B cell (primary cell): Measurements from ENCODE around the gene CILP. TPM values are rescaled to one million over a fixed set of nuclear protein-coding genes. Genes with fewer than 3 reads are reported as not detected.
"Not testable (repeated sequence)": the region's sequence is repeated elsewhere in the genome, so short reads cannot be mapped to it uniquely, and the experiment has no call there.

ENCODE experiments used
- ATAC-seq: fragments of 200-7000 bp; cut with Tn5 transposase; one replicate; pipeline ENCODE4 v1.10.0; 2021; ENCODE audit warnings: low read depth, mild to moderate bottlenecking, moderate number of reproducible peaks, moderate library complexity
- CTCF ChIA-PET: fragments of 350-600 bp; sonication (Branson Sonifier 250); formaldehyde crosslinking; loops from one replicate; lab custom pipeline; 2021; ENCODE audit warnings: antibody characterized with exemption, inconsistent platforms; lab: Charles Lee
- POLR2A ChIA-PET: fragments of 350-600 bp; sonication (Branson Sonifier 250); formaldehyde crosslinking; loops from one replicate; lab custom pipeline; 2021; ENCODE audit warnings: antibody characterized with exemption; lab: Charles Lee
- DNase-seq: peaks from one replicate; pipeline ENCODE4 v3.0.0; 2013
- H2AFZ ChIP-seq: 2 replicates; pipeline ENCODE4 v1.6.1; 2012; ENCODE audit warnings: mild to moderate bottlenecking, low read depth, low read length; ENCODE audit not compliant: insufficient read depth, poor library complexity, severe bottlenecking
- H3K27ac ChIP-seq, 2 donors: 1 replicate in 1 of 2; 2 replicates in 1 of 2; pipeline ENCODE4 v1.5.1; 2012 to 2013; ENCODE audit warnings: low read length in 2 of 2, mild to moderate bottlenecking in 2 of 2, moderate library complexity in 1 of 2
- H3K27me3 ChIP-seq, 4 experiments: fragments of 200-600 bp in 1 of 4; sonication (generic) in 1 of 4; replicated peaks in 1 of 4; 1 replicate in 2 of 4; 2 replicates in 2 of 4; pipeline versions ENCODE4 v1.6.1 to v1.7.0; 2013 to 2016; ENCODE audit warnings: low read length in 3 of 4, mild to moderate bottlenecking in 2 of 4, mixed read lengths in 1 of 4, moderate library complexity in 1 of 4; ENCODE audit not compliant: insufficient read depth in 4 of 4, control insufficient read depth in 3 of 4; ENCODE audit errors: control extremely low read depth in 1 of 4
- H3K36me3 ChIP-seq, 2 experiments: replicated peaks in 1 of 2; 1 replicate in 1 of 2; 2 replicates in 1 of 2; pipeline versions ENCODE4 v1.6.1 to v1.7.1; 2013; ENCODE audit warnings: low read length in 1 of 2; ENCODE audit not compliant: insufficient read depth in 2 of 2, control insufficient read depth in 1 of 2; ENCODE audit errors: control extremely low read depth in 1 of 2, extremely low read depth in 1 of 2
- H3K4me1 ChIP-seq, 2 donors: fragments of 200-600 bp in 1 of 2; sonication (generic) in 1 of 2; 1 replicate in 1 of 2; 2 replicates in 1 of 2; pipeline versions ENCODE4 v1.5.1 to v1.6.1; 2013 to 2017; ENCODE audit warnings: low read length in 2 of 2; ENCODE audit not compliant: control insufficient read depth in 2 of 2, insufficient read depth in 2 of 2
- H3K4me2 ChIP-seq: replicated peaks from 2 replicates; pipeline ENCODE3; 2012; ENCODE audit warnings: mild to moderate bottlenecking, low read depth, low read length; ENCODE audit not compliant: poor library complexity, severe bottlenecking
- H3K4me3 ChIP-seq, 5 experiments: fragments of 200-600 bp in 1 of 5; sonication (generic) in 1 of 5; 1 replicate in 3 of 5; 2 replicates in 2 of 5; pipeline versions ENCODE4 v1.5.1 to v1.7.0; 2011 to 2016; ENCODE audit warnings: low read length in 4 of 5, mild to moderate bottlenecking in 4 of 5, low read depth in 2 of 5, control low read depth in 1 of 5, moderate library complexity in 1 of 5; ENCODE audit not compliant: insufficient read depth in 1 of 5; ENCODE audit errors: control extremely low read depth in 1 of 5, extremely low read depth in 1 of 5
- H3K79me2 ChIP-seq: fragments of 200-600 bp; sonication (generic); one replicate; pipeline ENCODE4 v1.6.0; 2016; ENCODE audit warnings: low read length; ENCODE audit not compliant: control insufficient read depth, insufficient read depth
- H3K9ac ChIP-seq: fragments of 200-600 bp; sonication (generic); 2 replicates; pipeline ENCODE4 v1.6.1; 2017; ENCODE audit warnings: mild to moderate bottlenecking, low read length, moderate library complexity
- H3K9me3 ChIP-seq, 3 donors: one replicate each; pipeline versions ENCODE4 v1.6.1 to v1.7.1; 2013; ENCODE audit warnings: low read length in 2 of 3; ENCODE audit not compliant: control insufficient read depth in 2 of 3, insufficient read depth in 1 of 3; ENCODE audit errors: control extremely low read depth in 1 of 3
- H4K20me1 ChIP-seq: 2 replicates; pipeline ENCODE4 v1.6.0; 2012; ENCODE audit warnings: mild to moderate bottlenecking, low read length; ENCODE audit not compliant: insufficient read depth, control insufficient read depth, poor library complexity, severe bottlenecking
- H3K27ac Mint-ChIP-seq: one replicate; pipeline ENCODE4 v1.8.0; 2021; ENCODE audit warnings: mixed read lengths
- H3K27me3 Mint-ChIP-seq: one replicate; pipeline ENCODE4 v1.8.0; 2021; ENCODE audit warnings: mixed read lengths
- H3K4me1 Mint-ChIP-seq: one replicate; pipeline ENCODE4 v1.8.0; 2021; ENCODE audit warnings: mixed read lengths
- H3K4me3 Mint-ChIP-seq: one replicate; pipeline ENCODE4 v1.8.0; 2021; ENCODE audit warnings: mixed read lengths
- H3K9me3 Mint-ChIP-seq: one replicate; pipeline ENCODE4 v1.8.0; 2022; ENCODE audit warnings: mixed read lengths; ENCODE audit not compliant: insufficient read depth
- EZH2 ChIP-seq: IDR thresholded peaks from 2 replicates; pipeline ENCODE4 v1.6.1; 2012; ENCODE audit warnings: borderline replicate concordance, low read depth, mild to moderate bottlenecking, moderate library complexity, low read length; ENCODE audit not compliant: insufficient read depth, poor library complexity, severe bottlenecking
- WGBS: methylation state at CpG from one replicate; pipeline ENCODE4 v1.1.5; 2013; ENCODE audit warnings: missing lambda C conversion rate; ENCODE audit not compliant: insufficient coverage; 5-methylcytosine and 5-hydroxymethylcytosine counted together
- intact Hi-C: fragments of 100-400 bp; cut with micrococcal nuclease; formaldehyde crosslinking; loops from one replicate; pipeline ENCODE4 v1.10.0; 2022
- polyA plus RNA-seq: library from polyadenylated mRNA; depleted of rRNA; stranded (reverse); fragments of >200 nt; gene quantifications from 2 replicates; pipeline ENCODE4 v1.2.3, GENCODE V29; 2012
- total RNA-seq, 2 donors: library from RNA; stranded (reverse); fragments of 120-200 nt in 1 of 2; gene quantifications; 1 replicate in 1 of 2; 2 replicates in 1 of 2; pipeline versions ENCODE4 v1.2.3 to v1.2.4, GENCODE V29; 2013 to 2022
- TF ChIP-seq, protein P1 (sequence below): fragments of 200-600 bp; IDR thresholded peaks from one replicate; pipeline ENCODE4 v1.8.0; 2022; ENCODE audit warnings: antibody characterized with exemption, mild to moderate bottlenecking

CILP gene
- total and polyA plus RNA-seq, 2 donors (not counting 1 experiment from before 2014, with no cell fraction given): 0.52 to 0.94 TPM

DNA sequence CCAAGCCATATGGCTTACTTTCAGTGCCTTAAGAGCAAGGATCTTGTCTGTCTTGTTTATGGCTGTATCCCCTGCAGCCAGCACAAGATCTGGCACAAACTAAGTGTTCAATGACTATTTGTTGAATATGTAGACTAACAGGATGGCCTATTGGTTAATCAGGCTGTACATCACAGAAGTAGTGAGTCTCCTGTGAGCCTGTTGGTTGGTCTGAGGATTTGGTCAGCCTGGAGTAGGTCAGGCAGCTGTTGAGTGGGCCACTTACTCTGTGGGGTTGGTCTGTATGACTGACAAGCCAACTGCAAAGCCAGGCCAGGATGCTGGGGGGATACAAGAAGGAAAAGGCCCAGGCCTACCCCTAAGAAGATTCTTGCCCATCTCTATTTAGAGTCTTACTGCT, 33.4 kb upstream of the CILP start:
- H3K36me3 ChIP-seq: peaks cover 0 to 4% of the 10 kb centered on the region in 2 experiments
- ChIA-PET CTCF (no interaction called here), POLR2A (no interaction called here)
- Mint-ChIP-seq H3K4me3 (no peak overlapping the region), H3K27me3 (no peaks in the 10 kb centered on the region), H3K4me1 (no peaks in the 10 kb centered on the region), H3K27ac (no peak overlapping the region), H3K9me3 (no peaks in the 10 kb centered on the region)
- no peaks in the 10 kb centered on the region for H3K4me1 ChIP-seq
- no peak for TF ChIP-seq EZH2
- TF ChIP-seq, protein P1, sequence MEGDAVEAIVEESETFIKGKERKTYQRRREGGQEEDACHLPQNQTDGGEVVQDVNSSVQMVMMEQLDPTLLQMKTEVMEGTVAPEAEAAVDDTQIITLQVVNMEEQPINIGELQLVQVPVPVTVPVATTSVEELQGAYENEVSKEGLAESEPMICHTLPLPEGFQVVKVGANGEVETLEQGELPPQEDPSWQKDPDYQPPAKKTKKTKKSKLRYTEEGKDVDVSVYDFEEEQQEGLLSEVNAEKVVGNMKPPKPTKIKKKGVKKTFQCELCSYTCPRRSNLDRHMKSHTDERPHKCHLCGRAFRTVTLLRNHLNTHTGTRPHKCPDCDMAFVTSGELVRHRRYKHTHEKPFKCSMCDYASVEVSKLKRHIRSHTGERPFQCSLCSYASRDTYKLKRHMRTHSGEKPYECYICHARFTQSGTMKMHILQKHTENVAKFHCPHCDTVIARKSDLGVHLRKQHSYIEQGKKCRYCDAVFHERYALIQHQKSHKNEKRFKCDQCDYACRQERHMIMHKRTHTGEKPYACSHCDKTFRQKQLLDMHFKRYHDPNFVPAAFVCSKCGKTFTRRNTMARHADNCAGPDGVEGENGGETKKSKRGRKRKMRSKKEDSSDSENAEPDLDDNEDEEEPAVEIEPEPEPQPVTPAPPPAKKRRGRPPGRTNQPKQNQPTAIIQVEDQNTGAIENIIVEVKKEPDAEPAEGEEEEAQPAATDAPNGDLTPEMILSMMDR: no peak
- peaks cover 0 to 4% (median 0%) of the 10 kb centered on the region in 3 donors for H3K9me3 ChIP-seq
- H3K4me2 ChIP-seq: no peak overlapping the region
- no peaks in the 10 kb centered on the region for H4K20me1 ChIP-seq
- no peak overlapping the region for H3K9ac ChIP-seq
- H3K79me2 ChIP-seq: no peaks in the 10 kb centered on the region
- H2AFZ ChIP-seq: no peak overlapping the region
- DNase-seq: no peak
- H3K27me3 ChIP-seq: no peaks in the 10 kb centered on the region
- intact Hi-C loops: no loop called here
- no peak overlapping the region for H3K27ac ChIP-seq
- no peak for ATAC-seq
- H3K4me3 ChIP-seq: no peak overlapping the region

DNA sequence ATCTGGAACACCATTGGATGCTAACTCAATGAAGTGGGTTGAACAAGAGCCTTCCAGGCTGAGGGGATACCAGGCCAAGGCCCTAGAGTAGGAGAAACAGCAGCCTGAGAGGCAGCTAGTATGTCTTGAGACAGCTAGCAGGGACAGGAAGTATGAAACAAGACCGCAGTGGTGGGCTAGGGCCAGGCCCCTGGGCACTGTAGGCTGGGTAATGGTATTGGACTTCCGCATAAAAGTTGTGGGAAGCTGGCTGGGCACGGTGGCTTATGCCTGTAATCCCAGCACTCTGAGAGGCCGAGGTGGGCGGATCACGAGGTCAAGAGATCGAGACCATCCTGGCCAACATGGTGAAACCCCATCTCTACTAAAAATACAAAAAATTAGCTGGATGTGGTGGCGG, 25.2 kb upstream of the CILP start:
- H2AFZ ChIP-seq, DNase-seq, H3K4me3 Mint-ChIP-seq, H3K9me3 Mint-ChIP-seq, H3K4me3 ChIP-seq, H3K79me2 ChIP-seq, H3K27me3 ChIP-seq, H3K27ac Mint-ChIP-seq, H3K36me3 ChIP-seq, POLR2A ChIA-PET, H3K27me3 Mint-ChIP-seq, CTCF ChIA-PET, H3K9ac ChIP-seq, intact Hi-C loops, H3K4me1 ChIP-seq, H3K27ac ChIP-seq, H3K4me2 ChIP-seq, H3K9me3 ChIP-seq, H3K4me1 Mint-ChIP-seq, ATAC-seq, H4K20me1 ChIP-seq: not testable (repeated sequence)
- 100% methylated on average over 2 of the region's 8 CpGs for WGBS
